ENCODE results near the gene SPRY1.

Gene SPRY1

GRCh38 chr4:123363729-123364128, 32.9 kb upstream of the SPRY1 start:
- TF ChIP-seq MAX (IDR thresholded peaks at IDR 0.05; ENCODE audit: low read depth, low read length) (no peak), CTCF (IDR thresholded peaks at IDR 0.05; ENCODE audit: low read depth, low read length) (no peak), MYC (IDR thresholded peaks at IDR 0.05; ENCODE audit: low read depth, low read length) (no peak), POLR2A (IDR thresholded peaks at IDR 0.05; ENCODE audit: extremely low read depth, insufficient read length) (no peak)
- DNase-seq (ENCODE audit: low read depth), result no peak
- H3K4me3 ChIP-seq (ENCODE audit: low read depth, low read length), result no peak overlapping the region

- no peak overlapping the region for H3K4me3 ChIP-seq (ENCODE audit: low read depth, low read length)
- no peak for DNase-seq (ENCODE audit: low read depth)
- TF ChIP-seq MYC (IDR thresholded peaks at IDR 0.05; ENCODE audit: low read depth, low read length), result no peak
- TF ChIP-seq MAX (IDR thresholded peaks at IDR 0.05; ENCODE audit: low read depth, low read length), result no peak
- TF ChIP-seq CTCF (IDR thresholded peaks at IDR 0.05; ENCODE audit: low read depth, low read length), result no peak
- TF ChIP-seq POLR2A (IDR thresholded peaks at IDR 0.05; ENCODE audit: extremely low read depth, insufficient read length), result no peak
Observed at GRCh38 chr4:123364906-123365305, 31.7 kb upstream of the SPRY1 start.

GRCh38 chr4:123365412-123365811, 31.2 kb upstream of the SPRY1 start:
- DNase-seq (ENCODE audit: low read depth), result no peak
- TF ChIP-seq POLR2A (IDR thresholded peaks at IDR 0.05; ENCODE audit: extremely low read depth, insufficient read length) (no peak), MYC (IDR thresholded peaks at IDR 0.05; ENCODE audit: low read depth, low read length) (no peak)
- no peak overlapping the region for H3K4me3 ChIP-seq (ENCODE audit: low read depth, low read length)

GRCh38 chr4:123366144-123366748, 30.3 kb upstream of the SPRY1 start:
- no peak for DNase-seq (ENCODE audit: low read depth)

GRCh38 chr4:123378794-123379193, 17.8 kb upstream of the SPRY1 start:
- no peak for TF ChIP-seq POLR2A (IDR thresholded peaks at IDR 0.05; ENCODE audit: extremely low read depth, insufficient read length)
- TF ChIP-seq MAX (IDR thresholded peaks at IDR 0.05; ENCODE audit: low read depth, low read length), result no peak
- DNase-seq (ENCODE audit: low read depth), result no peak
- H3K4me3 ChIP-seq (ENCODE audit: low read depth, low read length), result no peak overlapping the region

More at GRCh38 chr4:123366144-123366748, 30.3 kb upstream of the SPRY1 start:
- TF ChIP-seq POLR2A (IDR thresholded peaks at IDR 0.05; ENCODE audit: extremely low read depth, insufficient read length), result no peak
- no peak for TF ChIP-seq MAX (IDR thresholded peaks at IDR 0.05; ENCODE audit: low read depth, low read length)
- no peak for TF ChIP-seq MYC (IDR thresholded peaks at IDR 0.05; ENCODE audit: low read depth, low read length)
- no peak for TF ChIP-seq CTCF (IDR thresholded peaks at IDR 0.05; ENCODE audit: low read depth, low read length)
- H3K4me3 ChIP-seq (ENCODE audit: low read depth, low read length), result no peak overlapping the region

GRCh38 chr4:123379392-123379791, 17.2 kb upstream of the SPRY1 start:
- H3K4me3 ChIP-seq (ENCODE audit: low read depth, low read length), result no peak overlapping the region
- DNase-seq (ENCODE audit: low read depth), result no peak
- TF ChIP-seq MAX (IDR thresholded peaks at IDR 0.05; ENCODE audit: low read depth, low read length), result no peak
- no peak for TF ChIP-seq POLR2A (IDR thresholded peaks at IDR 0.05; ENCODE audit: extremely low read depth, insufficient read length)
- TF ChIP-seq MYC (IDR thresholded peaks at IDR 0.05; ENCODE audit: low read depth, low read length), result no peak
- no peak for TF ChIP-seq CTCF (IDR thresholded peaks at IDR 0.05; ENCODE audit: low read depth, low read length)
